Activated naive CD8-positive, alpha-beta T cell treated with anti-CD3 and anti-CD28 coated beads for 36 hours (primary cell): Measurements from ENCODE around the gene ZNF581. TPM values are rescaled to one million over a fixed set of nuclear protein-coding genes. Genes with fewer than 3 reads are reported as not detected.

ENCODE experiments used
- DNase-seq: peaks from one replicate; pipeline ENCODE4 v3.0.0; 2021
- H3K27ac Mint-ChIP-seq: one replicate; pipeline ENCODE4 v1.8.0; 2022; ENCODE audit warnings: mild to moderate bottlenecking, moderate library complexity, mixed read lengths
- H3K27me3 Mint-ChIP-seq: one replicate; pipeline ENCODE4 v1.8.0; 2022; ENCODE audit warnings: mild to moderate bottlenecking, mixed read lengths
- H3K36me3 Mint-ChIP-seq: one replicate; pipeline ENCODE4 v1.8.0; 2021; ENCODE audit warnings: mild to moderate bottlenecking, mixed read lengths
- H3K4me1 Mint-ChIP-seq: one replicate; pipeline ENCODE4 v1.8.0; 2021; ENCODE audit warnings: mixed read lengths
- H3K4me3 Mint-ChIP-seq: one replicate; pipeline ENCODE4 v1.8.0; 2022; ENCODE audit warnings: mild to moderate bottlenecking, moderate library complexity, mixed read lengths
- H3K9me3 Mint-ChIP-seq: one replicate; pipeline ENCODE4 v1.8.0; 2022; ENCODE audit warnings: mixed read lengths
- total RNA-seq, 2 experiments: library from RNA; stranded (reverse); gene quantifications; one replicate each; pipeline ENCODE4 v1.2.3, GENCODE V29; 2021

ZNF581 gene, protein sequence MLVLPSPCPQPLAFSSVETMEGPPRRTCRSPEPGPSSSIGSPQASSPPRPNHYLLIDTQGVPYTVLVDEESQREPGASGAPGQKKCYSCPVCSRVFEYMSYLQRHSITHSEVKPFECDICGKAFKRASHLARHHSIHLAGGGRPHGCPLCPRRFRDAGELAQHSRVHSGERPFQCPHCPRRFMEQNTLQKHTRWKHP
- 10 to 100 TPM; 39.9 to 42.3 TPM for total RNA-seq

DNA sequence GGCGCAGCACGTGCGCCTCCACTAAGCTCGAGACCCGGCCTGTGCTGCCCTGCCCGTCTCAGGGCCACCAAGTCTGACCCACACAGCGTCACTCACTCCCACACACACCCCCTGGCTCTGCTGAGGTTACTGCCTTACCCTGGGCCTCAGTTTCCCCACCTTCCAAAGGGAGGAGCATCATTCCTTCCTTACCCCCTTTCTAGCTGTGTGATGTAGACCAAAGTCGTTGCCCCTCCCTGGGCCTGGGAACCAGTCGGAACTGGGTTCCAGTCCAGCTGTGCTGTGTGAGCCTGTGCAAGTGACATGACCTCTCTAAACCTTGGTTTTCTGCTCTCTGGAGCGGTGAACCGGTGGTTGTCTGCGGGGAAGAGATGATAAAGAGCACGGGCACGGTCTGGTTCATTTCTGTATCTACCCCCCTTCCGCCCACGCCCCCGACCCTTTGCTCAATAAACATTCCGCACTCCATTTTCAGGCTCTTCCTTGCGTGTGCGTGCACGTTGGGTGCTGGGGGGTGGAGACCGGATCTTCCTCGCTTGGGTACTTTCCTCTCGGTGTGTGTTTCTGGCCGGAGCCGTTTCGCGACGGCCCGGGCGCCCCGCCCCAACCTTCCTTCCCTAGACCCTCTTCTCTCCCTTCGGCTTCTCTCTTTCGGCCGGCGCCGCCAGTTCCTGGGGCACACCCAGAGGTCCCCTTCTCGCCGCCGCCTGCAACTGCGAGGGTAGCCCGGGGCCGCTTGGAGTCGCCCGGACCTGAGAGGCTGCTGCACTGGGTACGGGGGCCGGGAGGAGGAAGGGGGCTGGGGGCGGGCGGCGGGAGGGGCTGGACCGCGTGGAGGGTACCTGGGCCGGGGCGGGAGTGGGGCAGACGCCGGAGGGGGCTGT lies at the start of gene ZNF581:
Gene ZNF581, plus strand, starts transcription at position 647 of the 884 bp plus-strand sequence. CDS start 923 bp downstream, outside the sequence.
- Mint-ChIP-seq H3K27ac (peak within 1 kb of the TSS; percentile 98), H3K4me3 (peak within 1 kb of the TSS; percentile 89), H3K36me3 (peaks cover 54% of the 10 kb centered on the region), H3K27me3 (peaks cover 6% of the 10 kb centered on the region), H3K9me3 (peaks cover 3% of the 10 kb centered on the region), H3K4me1 (peaks cover 44% of the 10 kb centered on the region)
- DNase-seq, result peak; percentile 85

DNA sequence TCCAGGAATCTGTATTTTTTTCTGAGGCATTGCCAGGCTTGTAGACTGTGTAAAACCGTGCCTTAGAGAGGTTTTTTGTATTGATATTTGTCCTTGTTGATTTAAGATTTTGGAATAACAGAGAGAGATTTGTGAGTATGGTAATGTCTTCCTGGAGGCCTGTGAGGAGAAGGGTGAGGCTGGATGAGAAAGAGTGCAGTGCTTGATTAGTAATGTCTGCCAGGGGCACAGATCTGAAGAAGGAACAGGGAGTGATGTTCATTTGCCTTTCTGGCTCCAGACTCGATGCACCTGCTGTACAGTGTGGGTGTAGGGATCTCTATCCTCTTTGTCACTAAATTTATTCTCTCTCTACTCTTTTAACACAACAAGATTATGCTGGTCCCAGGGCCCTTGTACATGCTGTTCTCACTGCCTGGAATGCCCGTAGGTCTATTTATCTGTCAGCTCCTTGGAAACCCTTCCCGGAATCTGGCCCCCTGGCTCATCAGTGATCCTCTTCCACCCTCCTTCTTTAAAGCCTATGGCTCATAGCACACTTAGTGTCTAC lies 48.4 kb upstream of the ZNF581 start:
- no peak overlapping the region for H3K27ac Mint-ChIP-seq
- no peak overlapping the region for H3K4me3 Mint-ChIP-seq
- DNase-seq, result no peak
- H3K9me3 Mint-ChIP-seq, result peaks cover 3% of the 10 kb centered on the region
- peaks cover 33% of the 10 kb centered on the region for H3K36me3 Mint-ChIP-seq
- no peaks in the 10 kb centered on the region for H3K27me3 Mint-ChIP-seq
- H3K4me1 Mint-ChIP-seq, result peaks cover 9% of the 10 kb centered on the region

DNA sequence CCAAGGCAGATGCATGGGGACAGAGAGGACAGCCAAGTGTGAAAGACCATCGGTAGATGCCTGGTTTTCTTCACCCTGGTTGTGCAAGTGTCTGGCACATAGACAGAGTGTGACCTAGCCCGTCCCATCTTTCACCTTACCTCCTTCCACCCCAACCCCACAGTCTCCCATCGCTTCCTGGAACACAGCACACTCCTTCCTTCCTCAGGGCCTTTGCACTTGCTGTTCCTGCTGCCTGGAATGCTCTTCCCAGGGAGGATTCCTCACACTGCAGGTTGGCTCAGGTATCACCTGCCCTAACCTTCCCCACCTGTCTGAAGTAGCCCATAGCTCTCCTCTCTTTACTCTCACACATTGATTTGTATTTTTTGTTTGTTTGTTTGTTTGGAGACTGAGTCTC lies 47.1 kb upstream of the ZNF581 start:
- Mint-ChIP-seq H3K27me3 (no peaks in the 10 kb centered on the region), H3K36me3 (peaks cover 33% of the 10 kb centered on the region), H3K4me1 (peaks cover 14% of the 10 kb centered on the region), H3K27ac (no peak overlapping the region), H3K4me3 (no peak overlapping the region), H3K9me3 (peaks cover 3% of the 10 kb centered on the region)
- DNase-seq, result no peak

DNA sequence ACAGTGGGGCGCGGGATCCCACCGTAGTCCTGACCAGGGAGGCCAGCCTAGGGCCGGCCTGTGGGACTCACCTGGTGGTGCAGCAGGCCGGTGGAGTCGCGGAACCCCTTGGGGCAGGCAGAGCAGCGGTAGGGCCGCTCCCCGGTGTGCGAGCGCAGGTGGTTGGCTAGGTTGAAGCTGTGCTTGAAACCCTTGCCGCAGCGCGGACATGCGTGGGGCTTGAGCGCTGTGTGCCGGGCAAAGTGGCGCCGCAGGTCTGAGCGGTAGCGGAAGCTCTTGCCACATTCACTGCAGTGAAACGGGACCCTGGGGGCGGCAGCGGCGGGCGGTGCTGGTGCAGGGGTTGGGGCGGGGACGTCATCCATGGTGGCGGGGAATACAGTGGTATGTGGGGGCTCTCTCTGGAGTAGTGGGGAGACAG lies 45.9 kb upstream of the ZNF581 start:
- Mint-ChIP-seq H3K9me3 (peaks cover 3% of the 10 kb centered on the region), H3K4me3 (no peak overlapping the region), H3K36me3 (peaks cover 33% of the 10 kb centered on the region), H3K4me1 (peaks cover 14% of the 10 kb centered on the region), H3K27me3 (no peaks in the 10 kb centered on the region), H3K27ac (no peak overlapping the region)
- DNase-seq, result no peak

DNA sequence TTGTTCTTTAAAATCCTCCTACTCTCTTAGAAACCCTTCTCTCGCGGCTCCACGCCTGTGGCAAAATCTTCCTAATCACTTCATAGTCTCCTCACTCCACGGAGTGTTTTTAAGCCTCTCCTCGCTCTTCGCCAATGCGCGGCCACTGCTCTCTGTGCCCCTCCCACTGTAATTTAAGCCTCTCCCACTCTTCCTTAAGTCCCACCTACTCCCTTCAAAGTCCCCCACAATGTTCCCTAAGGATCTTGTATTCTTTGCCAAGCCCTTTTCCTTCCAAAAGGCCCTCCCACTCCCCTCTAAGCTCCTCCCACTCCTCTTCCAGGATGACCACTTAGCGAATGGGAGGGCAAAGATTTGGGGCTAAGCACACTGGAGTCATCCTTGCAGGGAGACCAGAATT lies 45.4 kb upstream of the ZNF581 start:
- peaks cover 33% of the 10 kb centered on the region for H3K36me3 Mint-ChIP-seq
- DNase-seq, result no peak
- H3K4me3 Mint-ChIP-seq, result no peak overlapping the region
- peaks cover 14% of the 10 kb centered on the region for H3K4me1 Mint-ChIP-seq
- H3K27me3 Mint-ChIP-seq, result no peaks in the 10 kb centered on the region
- no peak overlapping the region for H3K27ac Mint-ChIP-seq
- H3K9me3 Mint-ChIP-seq, result peaks cover 3% of the 10 kb centered on the region

DNA sequence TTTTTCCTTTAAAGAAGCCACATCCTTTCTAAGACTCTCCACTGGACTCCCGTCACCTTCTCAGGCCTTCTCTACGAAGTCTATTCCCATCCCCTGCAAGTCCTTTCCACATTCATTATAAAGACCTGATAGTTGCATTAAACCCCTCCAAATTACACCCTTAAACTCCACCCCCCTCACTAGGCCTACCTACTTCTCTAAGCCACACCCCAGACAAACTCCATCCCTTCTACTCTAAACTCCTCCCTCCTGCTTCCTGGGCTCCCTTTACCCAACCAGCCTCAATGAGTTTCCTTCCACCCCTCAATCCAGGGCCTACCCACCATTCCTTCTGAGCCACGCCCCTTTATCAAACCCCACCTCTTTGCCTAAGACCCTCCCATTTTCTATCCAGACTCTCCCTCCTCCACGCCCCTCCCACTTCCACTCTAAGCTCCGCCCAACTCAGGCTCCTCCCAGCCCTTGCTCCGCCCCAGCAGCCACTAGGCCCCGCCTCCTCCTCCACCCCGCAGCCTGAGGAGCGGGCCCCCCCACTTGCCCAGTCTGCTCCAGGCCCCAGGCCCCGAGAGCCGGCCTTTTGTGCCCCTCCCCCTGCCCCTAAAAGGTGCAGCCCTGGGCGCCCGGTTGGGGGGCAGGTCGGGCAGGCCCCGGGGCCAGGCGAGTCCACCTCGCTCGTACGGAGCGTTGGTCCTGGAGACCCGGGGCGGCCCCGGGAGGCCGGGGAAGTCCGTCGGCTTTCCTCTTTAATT lies 44.6 kb upstream of the ZNF581 start:
- Mint-ChIP-seq H3K4me3 (peak overlapping the region; percentile 98), H3K9me3 (peaks cover 3% of the 10 kb centered on the region), H3K27me3 (no peaks in the 10 kb centered on the region), H3K36me3 (peaks cover 39% of the 10 kb centered on the region), H3K4me1 (peaks cover 18% of the 10 kb centered on the region), H3K27ac (peak overlapping the region; percentile 100)
- peak; percentile 93 for DNase-seq

DNA sequence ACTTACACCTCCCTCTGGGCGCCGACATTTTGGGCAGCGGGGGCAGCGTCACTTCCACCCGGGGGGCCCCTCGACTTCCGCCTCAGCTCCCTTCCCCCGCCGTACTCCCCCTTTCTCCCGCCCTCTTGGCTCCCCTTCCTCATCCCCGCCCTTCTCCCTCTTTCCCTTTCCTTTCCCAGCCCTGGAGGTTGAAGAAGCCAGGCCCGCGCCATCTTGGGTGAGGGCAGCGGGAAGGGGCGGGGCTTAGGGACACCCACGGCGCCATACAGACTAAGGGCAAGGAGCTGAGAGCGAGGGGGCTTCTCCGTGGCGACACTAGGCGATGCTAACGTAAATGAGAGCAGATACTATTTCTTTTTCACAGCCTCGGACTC lies 44.0 kb upstream of the ZNF581 start, which contains the start of gene FIZ1:
Gene FIZ1, minus strand, starts transcription at position 50 of the 374 bp plus-strand sequence. CDS start 1,652 bp downstream, outside the sequence.
- H3K27me3 Mint-ChIP-seq, result no peaks in the 10 kb centered on the region

DNA sequence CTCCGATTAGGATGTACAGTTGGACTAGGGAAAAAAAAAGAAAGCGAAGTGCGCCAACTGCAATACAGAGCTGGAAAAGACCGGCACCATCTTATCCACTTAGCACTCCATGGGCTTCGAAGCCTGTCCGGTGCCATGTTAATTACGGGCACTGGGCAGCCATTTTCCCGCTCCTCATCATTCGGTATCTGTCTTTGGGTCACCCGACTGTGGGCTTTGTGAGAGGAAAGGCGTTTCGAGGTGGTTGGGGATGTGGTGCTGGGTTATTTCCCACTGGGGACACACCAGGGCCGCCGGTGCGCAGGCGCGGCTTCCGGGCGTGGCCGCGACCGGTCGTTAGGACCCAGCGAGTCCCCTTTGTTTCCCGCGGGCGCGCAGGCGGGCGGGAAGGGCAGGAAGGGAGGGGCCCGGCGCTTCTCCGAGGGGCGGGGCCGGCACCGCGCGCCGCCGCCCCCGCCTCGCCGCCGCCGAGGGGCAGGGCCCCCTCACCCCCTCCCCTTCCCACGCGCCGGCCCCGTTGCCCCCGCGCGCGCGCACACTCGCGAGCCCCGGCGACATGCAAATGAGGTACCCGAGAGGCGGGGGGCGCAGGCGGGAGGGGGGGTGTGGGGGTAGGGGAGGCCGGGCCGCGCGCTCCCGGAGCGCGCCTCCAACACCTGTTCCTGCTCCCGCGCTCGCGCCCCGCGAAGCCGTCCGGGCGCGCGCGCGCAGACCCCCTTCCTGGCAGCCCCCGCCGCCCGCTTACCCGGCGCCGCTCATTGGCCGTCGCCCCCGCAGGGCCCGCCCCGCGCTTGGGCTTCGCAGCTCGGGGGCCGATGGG lies 43.4 kb upstream of the ZNF581 start, which contains the start of gene ZNF524:
Gene ZNF524, plus strand, starts transcription at position 447 of the 820 bp plus-strand sequence. CDS start 1,825 bp downstream, outside the sequence.
- peaks cover 3% of the 10 kb centered on the region for H3K9me3 Mint-ChIP-seq
- peaks cover 25% of the 10 kb centered on the region for H3K4me1 Mint-ChIP-seq
- peaks cover 35% of the 10 kb centered on the region for H3K36me3 Mint-ChIP-seq

More for the DNA sequence above, 44.0 kb upstream of the ZNF581 start, which contains the start of gene FIZ1:
- Mint-ChIP-seq H3K27ac (peak within 1 kb of the TSS; percentile 100), H3K4me3 (peak within 1 kb of the TSS; percentile 98), H3K4me1 (peaks cover 20% of the 10 kb centered on the region), H3K36me3 (peaks cover 39% of the 10 kb centered on the region), H3K9me3 (peaks cover 3% of the 10 kb centered on the region)
- peak; percentile 96 for DNase-seq

DNA sequence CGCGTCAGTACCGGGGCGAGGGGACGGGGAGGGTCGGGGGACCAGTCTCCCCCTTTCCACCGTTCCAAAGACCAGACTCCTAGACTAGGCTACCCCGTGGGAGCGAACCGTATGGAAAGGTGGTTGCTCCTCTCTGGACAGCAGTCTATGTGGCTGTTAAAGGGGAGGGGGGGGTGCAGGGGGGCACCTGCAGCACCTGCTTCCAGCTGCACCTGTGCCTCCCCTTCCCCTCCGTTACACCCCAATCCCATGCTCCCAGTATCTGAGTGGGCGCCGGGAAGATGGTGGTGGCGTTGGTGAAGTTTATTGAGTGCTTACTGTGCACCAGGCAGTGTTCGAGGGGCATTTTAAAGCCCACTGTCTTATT lies 42.8 kb upstream of the ZNF581 start:
- Mint-ChIP-seq H3K27me3 (no peaks in the 10 kb centered on the region), H3K4me3 (peak overlapping the region; percentile 80), H3K27ac (peak overlapping the region; percentile 73), H3K36me3 (peaks cover 29% of the 10 kb centered on the region), H3K9me3 (peaks cover 3% of the 10 kb centered on the region), H3K4me1 (peaks cover 25% of the 10 kb centered on the region)
- DNase-seq, result no peak

More for the DNA sequence above, 43.4 kb upstream of the ZNF581 start, which contains the start of gene ZNF524:
- Mint-ChIP-seq H3K27ac (peak within 1 kb of the TSS; percentile 100), H3K27me3 (no peaks in the 10 kb centered on the region), H3K4me3 (peak within 1 kb of the TSS; percentile 98)
- peak; percentile 90 for DNase-seq

DNA sequence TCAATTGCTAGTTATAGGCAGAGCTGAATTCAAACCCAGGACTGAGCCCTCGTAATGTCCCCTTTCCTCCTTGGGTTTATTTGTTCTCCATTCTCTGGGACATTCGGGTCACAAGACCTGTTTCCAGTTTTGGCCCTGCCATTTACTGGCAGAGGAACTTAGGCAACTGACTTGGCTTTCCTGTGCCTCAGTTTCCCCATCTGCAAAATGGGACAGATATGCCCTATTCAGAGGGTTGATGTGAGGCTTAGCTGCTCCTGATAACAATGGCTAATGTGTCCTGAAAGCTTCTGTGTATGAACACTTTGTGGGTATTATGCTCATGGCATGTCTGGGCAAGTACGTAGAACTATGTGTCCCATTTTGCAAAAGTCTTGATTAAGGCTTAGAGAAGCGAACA lies 42.4 kb upstream of the ZNF581 start:
- Mint-ChIP-seq H3K27me3 (no peaks in the 10 kb centered on the region), H3K4me3 (peak overlapping the region; percentile 80), H3K27ac (peak overlapping the region; percentile 73), H3K9me3 (peaks cover 3% of the 10 kb centered on the region), H3K4me1 (peaks cover 26% of the 10 kb centered on the region), H3K36me3 (peaks cover 25% of the 10 kb centered on the region)
- no peak for DNase-seq

DNA sequence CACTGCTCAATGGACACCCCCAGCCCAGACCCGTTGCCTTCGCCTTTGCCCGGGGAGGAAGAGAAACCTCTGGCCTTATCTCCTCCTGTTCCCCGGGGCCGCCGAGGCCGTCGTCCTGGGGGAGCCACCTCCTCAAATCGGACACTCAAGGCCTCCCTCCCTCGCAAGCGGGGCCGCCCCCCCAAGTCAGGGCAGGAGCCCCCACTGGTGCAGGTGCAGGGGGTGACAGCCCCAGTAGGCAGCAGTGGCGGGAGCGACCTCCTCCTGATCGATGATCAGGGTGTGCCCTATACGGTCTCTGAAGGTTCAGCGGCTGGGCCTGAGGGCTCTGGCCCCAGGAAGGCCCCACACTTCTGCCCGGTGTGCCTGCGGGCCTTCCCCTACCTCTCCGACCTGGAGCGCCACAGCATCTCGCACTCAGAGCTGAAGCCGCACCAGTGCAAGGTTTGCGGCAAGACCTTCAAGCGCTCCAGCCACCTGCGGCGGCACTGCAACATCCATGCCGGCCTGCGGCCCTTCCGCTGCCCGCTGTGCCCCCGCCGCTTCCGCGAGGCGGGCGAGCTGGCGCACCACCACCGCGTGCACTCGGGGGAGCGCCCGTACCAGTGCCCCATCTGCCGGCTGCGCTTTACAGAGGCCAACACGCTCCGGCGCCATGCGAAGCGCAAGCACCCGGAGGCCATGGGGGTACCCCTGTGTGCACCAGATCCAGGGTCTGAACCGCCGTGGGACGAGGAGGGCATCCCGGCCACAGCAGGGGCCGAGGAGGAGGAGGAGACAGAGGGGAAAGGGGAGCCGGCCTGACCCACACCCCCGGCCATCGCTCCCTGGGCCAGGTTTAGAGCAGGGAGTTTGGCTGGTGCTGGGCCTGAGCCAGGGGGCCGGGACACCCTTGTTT lies 41.1 kb upstream of the ZNF581 start:
- peaks cover 3% of the 10 kb centered on the region for H3K9me3 Mint-ChIP-seq
- no peak for DNase-seq
- no peak overlapping the region for H3K4me3 Mint-ChIP-seq
- peaks cover 18% of the 10 kb centered on the region for H3K36me3 Mint-ChIP-seq
- H3K27me3 Mint-ChIP-seq, result no peaks in the 10 kb centered on the region
- no peak overlapping the region for H3K27ac Mint-ChIP-seq
- peaks cover 36% of the 10 kb centered on the region for H3K4me1 Mint-ChIP-seq

DNA sequence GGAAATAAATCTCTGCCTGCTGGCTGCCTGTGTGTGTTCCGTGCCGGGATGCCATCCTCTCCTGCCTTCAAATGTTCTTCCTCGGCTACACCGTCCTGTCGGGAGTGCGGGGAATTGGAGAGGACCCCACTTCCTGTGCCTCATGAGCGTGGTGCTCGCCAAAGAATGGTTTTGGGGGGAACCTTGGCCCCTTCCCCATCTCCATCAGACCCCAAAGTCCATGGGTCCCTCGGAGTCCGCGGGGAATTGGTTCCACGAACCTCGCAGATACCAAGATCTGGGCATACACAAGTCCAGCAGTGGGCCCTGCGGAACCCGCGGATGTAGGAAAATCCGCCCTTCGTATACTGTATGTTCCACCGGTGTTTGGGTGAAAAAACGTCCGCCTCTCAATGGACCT lies 40.3 kb upstream of the ZNF581 start:
- H3K36me3 Mint-ChIP-seq, result peaks cover 20% of the 10 kb centered on the region
- DNase-seq, result no peak
- peaks cover 39% of the 10 kb centered on the region for H3K4me1 Mint-ChIP-seq
- H3K9me3 Mint-ChIP-seq, result peaks cover 3% of the 10 kb centered on the region
- peak overlapping the region; percentile 57 for H3K27ac Mint-ChIP-seq
- H3K27me3 Mint-ChIP-seq, result no peaks in the 10 kb centered on the region
- H3K4me3 Mint-ChIP-seq, result no peak overlapping the region
